SK-N-SH treated with all-trans-retinoic acid at 6 μM for 48 hours (cell line): Measurements from ENCODE around the gene RAP2A.

Experiments
- ATAC-seq: fragments of 200-7000 bp; cut with Tn5 transposase; 3 replicates; pipeline ENCODE4 v1.9.1; 2020; ENCODE audit warnings: mild to moderate bottlenecking, moderate library complexity
- ARNTL ChIP-seq: fragments of 450-650 bp; formaldehyde crosslinking; IDR thresholded peaks from 2 replicates; pipeline ENCODE4 v1.5.0; 2020; ENCODE audit warnings: low read depth, mild to moderate bottlenecking, moderate library complexity, borderline replicate concordance
- BACH2 ChIP-seq: fragments of 250-450 bp; sonication (Bioruptor Pico); IDR thresholded peaks from 2 replicates; pipeline ENCODE4 v1.9.0; 2021; ENCODE audit warnings: mild to moderate bottlenecking, borderline replicate concordance
- CSDC2 ChIP-seq: fragments of 250-450 bp; sonication (Bioruptor Pico); IDR thresholded peaks from 2 replicates; pipeline ENCODE4 v1.5.0; 2020; ENCODE audit warnings: mild to moderate bottlenecking, moderate library complexity
- ESRRG ChIP-seq: fragments of 250-450 bp; sonication (Bioruptor Pico); IDR thresholded peaks from 2 replicates; pipeline ENCODE4 v1.6.1; 2021; ENCODE audit warnings: mild to moderate bottlenecking
- GLIS3 ChIP-seq: fragments of 250-450 bp; sonication (Bioruptor Pico); IDR thresholded peaks from 2 replicates; pipeline ENCODE4 v1.5.0; 2020; ENCODE audit warnings: mild to moderate bottlenecking, moderate library complexity
- OSR1 ChIP-seq: fragments of 250-450 bp; sonication (Bioruptor Pico); IDR thresholded peaks from 2 replicates; pipeline ENCODE4 v1.8.0; 2022; ENCODE audit warnings: moderate library complexity, mild to moderate bottlenecking, inconsistent platforms
- PPARA ChIP-seq: fragments of 250-450 bp; sonication (Bioruptor Pico); IDR thresholded peaks from 2 replicates; pipeline ENCODE4 v1.5.0; 2020; ENCODE audit warnings: mild to moderate bottlenecking, borderline replicate concordance
- RARB ChIP-seq: fragments of 250-450 bp; sonication (Bioruptor Pico); IDR thresholded peaks from 2 replicates; pipeline ENCODE4 v1.8.0; 2021; ENCODE audit warnings: mild to moderate bottlenecking, moderate library complexity
- SNAI2 ChIP-seq: fragments of 250-450 bp; sonication (Bioruptor Pico); IDR thresholded peaks from 2 replicates; pipeline ENCODE4 v1.5.0; 2020; ENCODE audit warnings: mild to moderate bottlenecking, moderate library complexity
- TCF4 ChIP-seq: fragments of 250-450 bp; sonication (Bioruptor Pico); IDR thresholded peaks from 2 replicates; pipeline ENCODE4 v1.8.0; 2021; ENCODE audit warnings: mild to moderate bottlenecking, moderate library complexity, borderline replicate concordance
- TOX ChIP-seq: fragments of 250-450 bp; sonication (Bioruptor Pico); IDR thresholded peaks from 2 replicates; pipeline ENCODE4 v1.8.0; 2021; ENCODE audit warnings: mild to moderate bottlenecking, moderate library complexity, borderline replicate concordance
- ZFP30 ChIP-seq: fragments of 450-650 bp; formaldehyde crosslinking; IDR thresholded peaks from 2 replicates; pipeline ENCODE4 v1.5.0; 2022; ENCODE audit warnings: mild to moderate bottlenecking, moderate library complexity
- ZNF565 ChIP-seq: fragments of 450-650 bp; formaldehyde crosslinking; conservative IDR thresholded peaks from 2 replicates; pipeline ENCODE4 v1.5.0; 2020; ENCODE audit warnings: low read depth, mild to moderate bottlenecking, moderate library complexity
- ZNF70 ChIP-seq: fragments of 450-650 bp; formaldehyde crosslinking; IDR thresholded peaks from 2 replicates; pipeline ENCODE4 v1.5.0; 2020; ENCODE audit warnings: mild to moderate bottlenecking, moderate library complexity
- ZNF8 ChIP-seq: fragments of 450-650 bp; formaldehyde crosslinking; IDR thresholded peaks from 2 replicates; pipeline ENCODE4 v1.5.0; 2020; ENCODE audit warnings: mild to moderate bottlenecking, moderate library complexity
- TF ChIP-seq, protein P1 (sequence below): fragments of 250-450 bp; sonication (Bioruptor Pico); IDR thresholded peaks from 2 replicates; pipeline ENCODE4 v1.5.1; 2020; ENCODE audit warnings: low read depth, mild to moderate bottlenecking, moderate library complexity
- TF ChIP-seq, protein P2 (sequence below): fragments of 250-450 bp; sonication (Bioruptor Pico); IDR thresholded peaks from 2 replicates; pipeline ENCODE4 v1.8.0; 2020; ENCODE audit warnings: mild to moderate bottlenecking, moderate library complexity, borderline replicate concordance
- TF ChIP-seq, protein P3 (sequence below): fragments of 250-450 bp; sonication (Bioruptor Pico); IDR thresholded peaks from 2 replicates; pipeline ENCODE4 v1.8.0; 2021; ENCODE audit warnings: low read depth, mild to moderate bottlenecking, moderate library complexity, borderline replicate concordance
- TF ChIP-seq, protein P4 (sequence below): fragments of 250-450 bp; sonication (Bioruptor Pico); IDR thresholded peaks from 2 replicates; pipeline ENCODE4 v1.5.1; 2021; ENCODE audit warnings: mild to moderate bottlenecking, moderate library complexity
- TF ChIP-seq, protein P5 (sequence below): fragments of 250-450 bp; sonication (Bioruptor Pico); IDR thresholded peaks from 2 replicates; pipeline ENCODE4 v1.5.0; 2020; ENCODE audit warnings: mild to moderate bottlenecking, moderate library complexity

RAP2A gene

DNA sequence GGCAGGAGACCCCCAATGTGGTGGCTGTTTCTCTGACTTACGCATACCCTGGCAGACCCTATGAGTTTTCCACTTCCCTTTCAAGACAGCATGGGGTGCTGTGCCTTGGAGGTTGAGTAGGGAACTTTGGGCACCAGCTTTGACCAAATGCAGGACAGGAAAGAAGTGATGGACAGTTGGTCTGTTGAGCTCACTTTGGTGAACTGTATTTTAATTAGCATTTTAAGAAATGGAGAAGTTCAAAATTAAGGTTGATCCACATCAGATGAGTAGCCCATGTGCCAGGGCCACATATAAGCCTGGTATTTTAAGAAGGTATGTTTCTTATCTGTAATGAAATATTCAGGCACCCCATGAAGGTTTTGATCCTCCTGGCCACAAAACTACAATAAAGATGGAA is 46.1 kb upstream of the RAP2A start:
- ATAC-seq, result no peak
- TF ChIP-seq BACH2 (CRISPR knock-in tag), result no peak
- TF ChIP-seq OSR1 (CRISPR knock-in tag), result no peak
- TF ChIP-seq PPARA (CRISPR knock-in tag), result no peak
- no peak for TF ChIP-seq ZNF8 (CRISPR knock-in tag)
- TF ChIP-seq SNAI2 (CRISPR knock-in tag), result no peak
- TF ChIP-seq ESRRG (CRISPR knock-in tag), result no peak
- TF ChIP-seq ZFP30 (CRISPR knock-in tag), result no peak
- TF ChIP-seq ARNTL (CRISPR knock-in tag), result no peak
- TF ChIP-seq, protein P1, sequence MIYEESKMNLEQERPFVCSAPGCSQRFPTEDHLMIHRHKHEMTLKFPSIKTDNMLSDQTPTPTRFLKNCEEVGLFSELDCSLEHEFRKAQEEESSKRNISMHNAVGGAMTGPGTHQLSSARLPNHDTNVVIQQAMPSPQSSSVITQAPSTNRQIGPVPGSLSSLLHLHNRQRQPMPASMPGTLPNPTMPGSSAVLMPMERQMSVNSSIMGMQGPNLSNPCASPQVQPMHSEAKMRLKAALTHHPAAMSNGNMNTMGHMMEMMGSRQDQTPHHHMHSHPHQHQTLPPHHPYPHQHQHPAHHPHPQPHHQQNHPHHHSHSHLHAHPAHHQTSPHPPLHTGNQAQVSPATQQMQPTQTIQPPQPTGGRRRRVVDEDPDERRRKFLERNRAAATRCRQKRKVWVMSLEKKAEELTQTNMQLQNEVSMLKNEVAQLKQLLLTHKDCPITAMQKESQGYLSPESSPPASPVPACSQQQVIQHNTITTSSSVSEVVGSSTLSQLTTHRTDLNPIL (CRISPR knock-in tag), result no peak
- TF ChIP-seq CSDC2, result no peak
- TF ChIP-seq ZNF70, result no peak
- TF ChIP-seq, protein P2, sequence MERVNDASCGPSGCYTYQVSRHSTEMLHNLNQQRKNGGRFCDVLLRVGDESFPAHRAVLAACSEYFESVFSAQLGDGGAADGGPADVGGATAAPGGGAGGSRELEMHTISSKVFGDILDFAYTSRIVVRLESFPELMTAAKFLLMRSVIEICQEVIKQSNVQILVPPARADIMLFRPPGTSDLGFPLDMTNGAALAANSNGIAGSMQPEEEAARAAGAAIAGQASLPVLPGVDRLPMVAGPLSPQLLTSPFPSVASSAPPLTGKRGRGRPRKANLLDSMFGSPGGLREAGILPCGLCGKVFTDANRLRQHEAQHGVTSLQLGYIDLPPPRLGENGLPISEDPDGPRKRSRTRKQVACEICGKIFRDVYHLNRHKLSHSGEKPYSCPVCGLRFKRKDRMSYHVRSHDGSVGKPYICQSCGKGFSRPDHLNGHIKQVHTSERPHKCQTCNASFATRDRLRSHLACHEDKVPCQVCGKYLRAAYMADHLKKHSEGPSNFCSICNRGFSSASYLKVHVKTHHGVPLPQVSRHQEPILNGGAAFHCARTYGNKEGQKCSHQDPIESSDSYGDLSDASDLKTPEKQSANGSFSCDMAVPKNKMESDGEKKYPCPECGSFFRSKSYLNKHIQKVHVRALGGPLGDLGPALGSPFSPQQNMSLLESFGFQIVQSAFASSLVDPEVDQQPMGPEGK, result no peak
- TF ChIP-seq TCF4, result no peak
- no peak for TF ChIP-seq RARB (CRISPR knock-in tag)
- TF ChIP-seq, protein P3, sequence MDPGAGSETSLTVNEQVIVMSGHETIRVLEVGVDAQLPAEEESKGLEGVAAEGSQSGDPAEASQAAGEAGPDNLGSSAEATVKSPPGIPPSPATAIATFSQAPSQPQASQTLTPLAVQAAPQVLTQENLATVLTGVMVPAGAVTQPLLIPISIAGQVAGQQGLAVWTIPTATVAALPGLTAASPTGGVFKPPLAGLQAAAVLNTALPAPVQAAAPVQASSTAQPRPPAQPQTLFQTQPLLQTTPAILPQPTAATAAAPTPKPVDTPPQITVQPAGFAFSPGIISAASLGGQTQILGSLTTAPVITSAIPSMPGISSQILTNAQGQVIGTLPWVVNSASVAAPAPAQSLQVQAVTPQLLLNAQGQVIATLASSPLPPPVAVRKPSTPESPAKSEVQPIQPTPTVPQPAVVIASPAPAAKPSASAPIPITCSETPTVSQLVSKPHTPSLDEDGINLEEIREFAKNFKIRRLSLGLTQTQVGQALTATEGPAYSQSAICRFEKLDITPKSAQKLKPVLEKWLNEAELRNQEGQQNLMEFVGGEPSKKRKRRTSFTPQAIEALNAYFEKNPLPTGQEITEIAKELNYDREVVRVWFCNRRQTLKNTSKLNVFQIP (CRISPR knock-in tag), result no peak
- no peak for TF ChIP-seq TOX
- no peak for TF ChIP-seq GLIS3 (CRISPR knock-in tag)
- TF ChIP-seq ZNF565, result no peak
- TF ChIP-seq, protein P4, sequence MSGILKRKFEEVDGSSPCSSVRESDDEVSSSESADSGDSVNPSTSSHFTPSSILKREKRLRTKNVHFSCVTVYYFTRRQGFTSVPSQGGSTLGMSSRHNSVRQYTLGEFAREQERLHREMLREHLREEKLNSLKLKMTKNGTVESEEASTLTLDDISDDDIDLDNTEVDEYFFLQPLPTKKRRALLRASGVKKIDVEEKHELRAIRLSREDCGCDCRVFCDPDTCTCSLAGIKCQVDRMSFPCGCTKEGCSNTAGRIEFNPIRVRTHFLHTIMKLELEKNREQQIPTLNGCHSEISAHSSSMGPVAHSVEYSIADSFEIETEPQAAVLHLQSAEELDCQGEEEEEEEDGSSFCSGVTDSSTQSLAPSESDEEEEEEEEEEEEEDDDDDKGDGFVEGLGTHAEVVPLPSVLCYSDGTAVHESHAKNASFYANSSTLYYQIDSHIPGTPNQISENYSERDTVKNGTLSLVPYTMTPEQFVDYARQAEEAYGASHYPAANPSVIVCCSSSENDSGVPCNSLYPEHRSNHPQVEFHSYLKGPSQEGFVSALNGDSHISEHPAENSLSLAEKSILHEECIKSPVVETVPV (CRISPR knock-in tag), result no peak

DNA sequence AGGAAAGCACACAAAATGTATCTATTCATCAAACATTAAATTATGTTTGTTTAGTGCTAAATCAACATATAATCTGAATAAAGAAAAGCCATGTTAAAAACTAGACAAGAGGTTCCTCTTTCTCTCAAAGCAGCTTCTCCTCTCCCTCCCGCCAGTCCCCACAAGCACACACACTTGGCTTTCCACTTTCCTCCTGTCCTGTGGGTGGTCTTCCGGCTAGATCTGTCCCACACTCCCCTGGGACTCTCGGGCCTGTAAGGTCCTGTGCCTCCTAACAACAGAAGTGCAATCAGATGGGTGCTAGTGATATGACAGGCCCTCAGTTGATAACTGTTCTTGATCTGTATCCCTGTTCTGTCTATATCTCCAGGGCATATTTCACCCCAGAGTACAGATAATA is 45.6 kb upstream of the RAP2A start:
- no peak for ATAC-seq
- no peak for TF ChIP-seq ESRRG (CRISPR knock-in tag)
- TF ChIP-seq, protein P2, result no peak
- no peak for TF ChIP-seq RARB (CRISPR knock-in tag)
- no peak for TF ChIP-seq BACH2 (CRISPR knock-in tag)
- TF ChIP-seq, protein P3 (CRISPR knock-in tag), result no peak
- no peak for TF ChIP-seq ZNF8 (CRISPR knock-in tag)
- TF ChIP-seq ARNTL (CRISPR knock-in tag), result no peak
- no peak for TF ChIP-seq ZNF70
- TF ChIP-seq PPARA (CRISPR knock-in tag), result no peak
- TF ChIP-seq, protein P5, sequence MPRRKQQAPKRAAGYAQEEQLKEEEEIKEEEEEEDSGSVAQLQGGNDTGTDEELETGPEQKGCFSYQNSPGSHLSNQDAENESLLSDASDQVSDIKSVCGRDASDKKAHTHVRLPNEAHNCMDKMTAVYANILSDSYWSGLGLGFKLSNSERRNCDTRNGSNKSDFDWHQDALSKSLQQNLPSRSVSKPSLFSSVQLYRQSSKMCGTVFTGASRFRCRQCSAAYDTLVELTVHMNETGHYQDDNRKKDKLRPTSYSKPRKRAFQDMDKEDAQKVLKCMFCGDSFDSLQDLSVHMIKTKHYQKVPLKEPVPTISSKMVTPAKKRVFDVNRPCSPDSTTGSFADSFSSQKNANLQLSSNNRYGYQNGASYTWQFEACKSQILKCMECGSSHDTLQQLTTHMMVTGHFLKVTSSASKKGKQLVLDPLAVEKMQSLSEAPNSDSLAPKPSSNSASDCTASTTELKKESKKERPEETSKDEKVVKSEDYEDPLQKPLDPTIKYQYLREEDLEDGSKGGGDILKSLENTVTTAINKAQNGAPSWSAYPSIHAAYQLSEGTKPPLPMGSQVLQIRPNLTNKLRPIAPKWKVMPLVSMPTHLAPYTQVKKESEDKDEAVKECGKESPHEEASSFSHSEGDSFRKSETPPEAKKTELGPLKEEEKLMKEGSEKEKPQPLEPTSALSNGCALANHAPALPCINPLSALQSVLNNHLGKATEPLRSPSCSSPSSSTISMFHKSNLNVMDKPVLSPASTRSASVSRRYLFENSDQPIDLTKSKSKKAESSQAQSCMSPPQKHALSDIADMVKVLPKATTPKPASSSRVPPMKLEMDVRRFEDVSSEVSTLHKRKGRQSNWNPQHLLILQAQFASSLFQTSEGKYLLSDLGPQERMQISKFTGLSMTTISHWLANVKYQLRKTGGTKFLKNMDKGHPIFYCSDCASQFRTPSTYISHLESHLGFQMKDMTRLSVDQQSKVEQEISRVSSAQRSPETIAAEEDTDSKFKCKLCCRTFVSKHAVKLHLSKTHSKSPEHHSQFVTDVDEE, result no peak
- TF ChIP-seq ZNF565, result no peak
- no peak for TF ChIP-seq TCF4
- no peak for TF ChIP-seq CSDC2
